Panc1 (cell line): ENCODE results near the gene CLEC12A. TPM values are rescaled to one million over a fixed set of nuclear protein-coding genes. Genes with fewer than 3 reads are reported as not detected.

ENCODE experiments used
- ATAC-seq: fragments of 200-7000 bp; cut with Tn5 transposase; 2 replicates; pipeline ENCODE4 v1.9.1; 2020; ENCODE audit warnings: mild to moderate bottlenecking, moderate library complexity
- BruUV-seq: library from RNA; stranded (reverse); fragments of 400-500 nt; replicated peaks from 2 replicates; lab custom pipeline; 2021; lab: Mats Ljungman, UMichigan
- CTCF ChIA-PET: fragments of 300-600 bp; sonication (Branson Sonifier 250); formaldehyde crosslinking; loops from one replicate; lab custom pipeline; 2022; ENCODE audit warnings: antibody characterized with exemption; lab: Charles Lee
- POLR2A ChIA-PET: fragments of 300-600 bp; sonication (Branson Sonifier 250); formaldehyde crosslinking; loops from one replicate; lab custom pipeline; 2022; ENCODE audit warnings: antibody characterized with exemption; lab: Charles Lee
- DNase-seq: peaks from one replicate; pipeline ENCODE4 v3.0.0-alpha.2; 2010; ENCODE audit warnings: low read depth, low spot score
- H3K27ac ChIP-seq: 2 replicates; pipeline ENCODE4 v1.5.1; 2011; ENCODE audit warnings: mild to moderate bottlenecking, low read length, inconsistent platforms
- H3K27me3 ChIP-seq: fragments of 200-500 bp; sonication (Bioruptor generic); 2 replicates; pipeline ENCODE4 v1.6.0; 2014; ENCODE audit warnings: low read length, inconsistent platforms; ENCODE audit not compliant: control insufficient read depth, insufficient read depth
- H3K36me3 ChIP-seq: fragments of 200-500 bp; sonication (Bioruptor generic); 2 replicates; pipeline ENCODE4 v1.5.1; 2014; ENCODE audit warnings: inconsistent platforms, mild to moderate bottlenecking, low read length, moderate library complexity; ENCODE audit not compliant: control insufficient read depth, insufficient read depth
- H3K4me1 ChIP-seq: 2 replicates; pipeline ENCODE4 v1.5.1; 2011; ENCODE audit warnings: inconsistent platforms, mild to moderate bottlenecking, low read length, moderate library complexity; ENCODE audit not compliant: control insufficient read depth, insufficient read depth
- H3K4me3 ChIP-seq, 2 experiments: 2 replicates each; pipeline ENCODE4 v1.5.1; 2011 to 2012; ENCODE audit warnings: low read depth in 2 of 2, low read length in 2 of 2, mild to moderate bottlenecking in 2 of 2, inconsistent platforms in 1 of 2, moderate library complexity in 1 of 2
- H3K9me3 ChIP-seq: fragments of 200-500 bp; sonication (Bioruptor generic); 2 replicates; pipeline ENCODE4 v1.5.1; 2014; ENCODE audit warnings: low read depth, mild to moderate bottlenecking, inconsistent platforms, low read length, moderate library complexity; ENCODE audit not compliant: control insufficient read depth, insufficient read depth
- CTCF ChIP-seq: fragments of 450-650 bp; IDR thresholded peaks from 2 replicates; pipeline ENCODE4 v1.5.1; 2017; ENCODE audit warnings: mild to moderate bottlenecking
- POLR2AphosphoS5 ChIP-seq: IDR thresholded peaks from 2 replicates; pipeline ENCODE4 v1.6.1; 2012; ENCODE audit warnings: mild to moderate bottlenecking, low read depth, low read length, moderate library complexity
- in situ Hi-C: cut with HindIII; loops from 2 replicates; pipeline ENCODE4 v1.10.0; 2016; ENCODE audit warnings: low sequenced_read_pairs, low pct_unique_long_range_greater_than_20kb
- intact Hi-C: fragments of 100-400 bp; cut with micrococcal nuclease; formaldehyde crosslinking; loops from one replicate; pipeline ENCODE4 v1.10.0; 2022; ENCODE audit not compliant: unreplicated experiment
- total RNA-seq: library from RNA; stranded (reverse); gene quantifications from one replicate; pipeline ENCODE4 v1.2.1, GENCODE V29; 2021; ENCODE audit not compliant: unreplicated experiment

Gene CLEC12A
- total RNA-seq, 1 experiment from 2014 or later, result not detected

DNA sequence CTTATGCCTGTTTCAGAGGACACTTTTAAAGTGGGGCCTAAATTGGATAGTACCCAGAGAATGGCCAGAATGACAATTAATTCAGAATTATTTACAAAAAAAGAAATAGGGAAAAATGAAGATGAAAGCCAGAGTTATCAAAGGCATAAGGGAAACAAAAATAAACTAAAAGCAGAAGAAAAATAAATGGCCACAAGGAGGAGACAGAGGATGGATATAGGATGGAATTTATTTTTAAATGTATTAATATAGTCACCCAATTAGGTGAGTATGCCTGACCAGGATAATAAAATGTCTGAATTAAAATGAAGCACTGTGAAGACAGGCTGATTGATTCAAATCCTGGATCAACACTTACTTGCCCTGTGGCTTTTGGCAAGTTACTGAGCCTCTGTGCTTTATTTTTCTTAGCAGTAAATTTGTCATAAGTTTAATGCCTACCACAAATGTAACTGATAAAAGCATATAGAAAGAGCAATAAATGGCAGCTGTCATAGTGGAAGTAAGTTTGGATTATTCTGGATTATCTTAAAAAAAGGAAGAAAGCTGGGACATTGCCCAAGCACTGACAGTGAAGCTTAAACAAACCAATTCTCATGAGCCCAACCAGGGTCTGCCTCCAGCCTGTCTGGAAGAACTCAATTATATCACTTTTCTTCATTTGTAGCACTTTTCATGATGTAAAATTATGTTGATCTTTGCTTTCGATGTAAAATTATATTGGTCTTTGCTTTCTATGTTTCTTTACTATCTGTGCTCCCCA lies 62.8 kb downstream of the CLEC12A start:
- Histone ChIP-seq H3K27ac (no peak overlapping the region), H3K9me3 (no peaks in the 10 kb centered on the region), H3K4me1 (no peaks in the 10 kb centered on the region), H3K27me3 (no peaks in the 10 kb centered on the region), H3K4me3 (no peak overlapping the region), H3K36me3 (no peaks in the 10 kb centered on the region)
- POLR2A ChIA-PET, result no interaction called here
- in situ Hi-C loops, result no loop called here
- no peak for DNase-seq
- CTCF ChIA-PET, result no interaction called here
- peak; percentile 56; the same call in 1 of the 2 replicates for TF ChIP-seq CTCF
- no peak for TF ChIP-seq POLR2AphosphoS5
- BruUV-seq, result no TSS peak
- intact Hi-C loops, result loop anchor here (2.0 kb wide), 1 partner anchor 107 kb away; no protein-coding TSS in a partner anchor
- ATAC-seq, result no peak

Other genes starting within 250 kb of the CLEC12A start
- not detected for gene CLECL1, start 238.3 kb upstream of the CLEC12A start, total RNA-seq
- 0.98 TPM for gene CD69, start 210.5 kb upstream of the CLEC12A start, total RNA-seq
- gene KLRF1, start 143.9 kb upstream of the CLEC12A start, total RNA-seq, result 1.1 TPM
- gene CLEC2B, start 102.1 kb upstream of the CLEC12A start, total RNA-seq, result 2.4 TPM
- not detected for gene KLRF2, start 89.9 kb upstream of the CLEC12A start, total RNA-seq
- not detected for gene CLEC2A, start 39.0 kb upstream of the CLEC12A start, total RNA-seq
- gene CLEC1B, start 27.7 kb downstream of the CLEC12A start, total RNA-seq, result not detected
- not detected for gene CLEC12B, start 39.2 kb downstream of the CLEC12A start, total RNA-seq
- gene CLEC9A, start 59.3 kb downstream of the CLEC12A start, total RNA-seq, result not detected
- gene CLEC1A, start 127.6 kb downstream of the CLEC12A start, total RNA-seq, result 0.41 TPM
- gene CLEC7A, start 158.8 kb downstream of the CLEC12A start, total RNA-seq, result not detected
- gene OLR1, start 200.7 kb downstream of the CLEC12A start, total RNA-seq, result 0.74 TPM
- not detected for gene TMEM52B, start 207.6 kb downstream of the CLEC12A start, total RNA-seq
- 24.1 TPM for gene GABARAPL1, start 241.5 kb downstream of the CLEC12A start, total RNA-seq